Ascending aorta (tissue), 2 donors: ENCODE data around the gene RSU1. TPM values are rescaled to one million over a fixed set of nuclear protein-coding genes. Genes with fewer than 3 reads are reported as not detected.

Experiments
- DNase-seq, 2 donors: peaks; one replicate each; pipeline ENCODE4 v3.0.0-alpha.2; 2019; ENCODE audit warnings: low spot score in 2 of 2
- H3K27ac ChIP-seq, 2 donors: fragments of 200-600 bp; sonication (generic); one replicate each; pipeline ENCODE4 v1.5.1; 2016 to 2017; ENCODE audit warnings: mild to moderate bottlenecking in 1 of 2
- H3K27me3 ChIP-seq: fragments of 200-600 bp; sonication (generic); one replicate; pipeline ENCODE4 v1.5.1; 2017
- H3K36me3 ChIP-seq, 2 donors: fragments of 200-600 bp; sonication (generic); one replicate each; pipeline ENCODE4 v1.5.1; 2016
- H3K4me1 ChIP-seq, 2 donors: fragments of 200-600 bp; sonication (generic); one replicate each; pipeline ENCODE4 v1.5.1; 2016 to 2017; ENCODE audit warnings: mild to moderate bottlenecking in 1 of 2
- H3K4me3 ChIP-seq, 2 donors: fragments of 200-600 bp; sonication (generic); one replicate each; pipeline ENCODE4 v1.5.1; 2016 to 2017; ENCODE audit warnings: mild to moderate bottlenecking in 1 of 2
- H3K9me3 ChIP-seq, 2 donors: fragments of 200-600 bp; sonication (generic); one replicate each; pipeline ENCODE4 v1.5.1; 2016
- intact Hi-C: fragments of 100-400 bp; cut with DNase I; formaldehyde crosslinking; loops from one replicate; pipeline ENCODE4 v1.15.1; 2023
- total RNA-seq: library from RNA; depleted of rRNA; stranded (reverse); fragments of >200 nt; gene quantifications from one replicate; pipeline ENCODE4 v1.1.0, GENCODE V29; 2016
- TF ChIP-seq, protein P1 (sequence below), 3 experiments: fragments of 200-600 bp in 2 of 3; fragments of 450-650 bp in 1 of 3; sonication (generic) in 2 of 3; IDR thresholded peaks; one replicate each; pipeline ENCODE4 v1.5.1; 2016 to 2019; ENCODE audit warnings: antibody characterized with exemption in 3 of 3, mild to moderate bottlenecking in 1 of 3, moderate library complexity in 1 of 3

The RSU1 gene
- total RNA-seq, 1 donor from 2014 or later: 82.2 TPM

DNA sequence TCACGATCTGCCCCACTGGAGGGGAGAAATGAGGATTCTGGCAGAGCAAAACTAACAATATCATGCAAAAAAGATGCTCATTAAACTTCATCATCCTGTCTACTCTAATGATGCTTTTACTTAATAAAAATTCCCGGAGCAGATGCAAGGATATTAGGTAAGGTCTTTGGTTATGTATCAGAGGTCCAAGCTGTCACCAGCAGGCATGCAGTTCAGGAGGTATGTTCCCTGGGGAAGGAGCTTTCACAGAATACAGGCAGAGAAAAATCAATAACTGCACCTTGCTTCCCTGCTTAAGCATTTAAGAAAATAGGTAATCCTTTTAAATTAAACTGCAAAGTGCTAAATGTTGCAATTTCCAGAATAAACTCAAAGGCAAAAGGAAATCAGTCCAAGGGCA lies 213.9 kb downstream of the RSU1 start:
- Histone ChIP-seq H3K36me3 (no peaks in the 10 kb centered on the region), H3K4me1 (peaks cover 0 to 11% of the 10 kb centered on the region in 2 donors), H3K27me3 (no peaks in the 10 kb centered on the region), H3K9me3 (no peaks in the 10 kb centered on the region), H3K27ac (no peak overlapping the region), H3K4me3 (no peak overlapping the region)
- DNase-seq: no peak
- intact Hi-C loops: no loop called here
- TF ChIP-seq, protein P1, sequence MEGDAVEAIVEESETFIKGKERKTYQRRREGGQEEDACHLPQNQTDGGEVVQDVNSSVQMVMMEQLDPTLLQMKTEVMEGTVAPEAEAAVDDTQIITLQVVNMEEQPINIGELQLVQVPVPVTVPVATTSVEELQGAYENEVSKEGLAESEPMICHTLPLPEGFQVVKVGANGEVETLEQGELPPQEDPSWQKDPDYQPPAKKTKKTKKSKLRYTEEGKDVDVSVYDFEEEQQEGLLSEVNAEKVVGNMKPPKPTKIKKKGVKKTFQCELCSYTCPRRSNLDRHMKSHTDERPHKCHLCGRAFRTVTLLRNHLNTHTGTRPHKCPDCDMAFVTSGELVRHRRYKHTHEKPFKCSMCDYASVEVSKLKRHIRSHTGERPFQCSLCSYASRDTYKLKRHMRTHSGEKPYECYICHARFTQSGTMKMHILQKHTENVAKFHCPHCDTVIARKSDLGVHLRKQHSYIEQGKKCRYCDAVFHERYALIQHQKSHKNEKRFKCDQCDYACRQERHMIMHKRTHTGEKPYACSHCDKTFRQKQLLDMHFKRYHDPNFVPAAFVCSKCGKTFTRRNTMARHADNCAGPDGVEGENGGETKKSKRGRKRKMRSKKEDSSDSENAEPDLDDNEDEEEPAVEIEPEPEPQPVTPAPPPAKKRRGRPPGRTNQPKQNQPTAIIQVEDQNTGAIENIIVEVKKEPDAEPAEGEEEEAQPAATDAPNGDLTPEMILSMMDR (IDR thresholded peaks at IDR 0.05): no peak

DNA sequence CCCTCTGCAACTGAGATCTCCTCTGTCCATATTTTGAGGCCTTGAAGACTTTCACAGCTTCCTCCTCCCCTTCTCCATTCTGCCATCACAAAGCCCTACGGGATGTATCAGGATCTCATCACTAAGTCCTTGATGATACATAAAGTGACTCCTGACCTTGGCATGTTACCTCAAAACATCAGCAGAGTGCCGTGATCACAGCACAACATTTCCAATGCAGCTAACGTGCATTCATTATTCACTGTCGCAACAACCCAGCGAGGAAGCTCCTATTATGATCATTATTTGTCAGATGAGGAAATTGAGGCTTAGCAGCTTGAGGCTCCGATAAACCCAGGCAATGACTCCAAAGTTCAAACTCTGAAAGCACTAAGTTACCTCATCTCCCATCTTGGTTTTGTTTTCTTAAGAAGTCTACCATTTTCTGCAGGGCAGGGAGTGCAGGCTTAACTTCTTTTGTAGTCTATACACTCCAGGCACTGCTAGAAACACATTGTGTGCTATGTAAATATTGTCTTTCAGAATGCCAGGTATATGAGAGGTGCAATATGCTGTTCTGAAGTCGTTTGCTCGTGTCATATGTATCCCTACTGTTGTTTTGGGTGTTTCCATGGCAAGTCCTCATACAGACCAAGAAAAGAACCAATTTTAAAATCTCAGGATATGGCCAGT lies 215.0 kb downstream of the RSU1 start:
- Histone ChIP-seq H3K4me1 (peaks cover 0 to 11% of the 10 kb centered on the region in 2 donors), H3K27ac (peak overlapping the region in 1 of 2 donors; percentile 12), H3K9me3 (no peaks in the 10 kb centered on the region), H3K27me3 (no peaks in the 10 kb centered on the region), H3K36me3 (peaks cover 0 to 2% of the 10 kb centered on the region in 2 donors), H3K4me3 (no peak overlapping the region)
- intact Hi-C loops: no loop called here
- DNase-seq: no peak
- TF ChIP-seq, protein P1 (IDR thresholded peaks at IDR 0.05): no peak

DNA sequence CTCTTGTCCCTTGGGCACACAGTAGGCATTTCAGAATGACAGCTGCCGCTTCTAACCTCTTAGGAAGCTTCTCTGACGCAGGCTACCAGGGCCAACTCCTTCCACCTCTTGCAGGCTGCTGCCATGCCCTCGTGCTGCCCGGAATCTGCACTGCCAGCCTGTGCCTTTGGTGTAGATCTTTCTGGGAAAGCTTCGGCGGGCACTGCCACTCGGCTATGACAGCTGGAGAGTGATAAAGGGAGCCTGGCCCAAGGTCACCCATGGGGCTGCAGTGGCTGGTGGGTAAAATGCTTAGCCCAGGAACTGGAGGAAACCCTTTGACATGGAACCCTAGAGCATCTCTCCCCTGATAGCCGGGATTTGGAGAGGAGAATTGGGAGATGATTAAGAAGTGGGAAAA lies 217.6 kb downstream of the RSU1 start:
- intact Hi-C loops: no loop called here
- H3K27me3 ChIP-seq: no peaks in the 10 kb centered on the region
- peaks cover 0 to 11% of the 10 kb centered on the region in 2 donors for H3K4me1 ChIP-seq
- no peak overlapping the region for H3K4me3 ChIP-seq
- no peak for DNase-seq
- peaks cover 0 to 6% of the 10 kb centered on the region in 2 donors for H3K36me3 ChIP-seq
- TF ChIP-seq, protein P1 (IDR thresholded peaks at IDR 0.05): no peak
- no peak overlapping the region for H3K27ac ChIP-seq
- H3K9me3 ChIP-seq: no peaks in the 10 kb centered on the region

DNA sequence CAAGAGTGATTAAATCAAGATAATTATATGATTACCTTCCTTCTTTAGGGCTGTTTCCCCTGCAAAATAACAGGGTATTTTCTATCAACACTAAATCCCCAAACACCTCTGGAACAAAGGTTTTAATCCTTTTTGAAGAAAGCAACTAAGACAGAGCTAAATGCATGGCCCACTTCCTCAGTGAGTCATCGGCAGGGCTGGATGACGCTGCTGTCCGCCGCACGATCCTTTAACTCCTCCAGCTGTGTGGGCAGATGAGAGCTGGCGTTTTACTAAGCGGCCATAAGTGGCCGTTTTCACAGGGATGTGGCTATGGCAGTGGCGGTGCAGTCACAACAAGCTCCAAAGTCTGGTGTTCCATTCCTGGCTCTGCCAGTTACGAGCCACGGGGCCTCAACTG lies 219.6 kb downstream of the RSU1 start:
- intact Hi-C loops: no loop called here
- Histone ChIP-seq H3K4me1 (peaks cover 0 to 15% of the 10 kb centered on the region in 2 donors), H3K27ac (no peak overlapping the region), H3K36me3 (peaks cover 0 to 6% of the 10 kb centered on the region in 2 donors), H3K9me3 (no peaks in the 10 kb centered on the region), H3K4me3 (no peak overlapping the region), H3K27me3 (no peaks in the 10 kb centered on the region)
- TF ChIP-seq, protein P1 (IDR thresholded peaks at IDR 0.05): no peak
- no peak for DNase-seq

DNA sequence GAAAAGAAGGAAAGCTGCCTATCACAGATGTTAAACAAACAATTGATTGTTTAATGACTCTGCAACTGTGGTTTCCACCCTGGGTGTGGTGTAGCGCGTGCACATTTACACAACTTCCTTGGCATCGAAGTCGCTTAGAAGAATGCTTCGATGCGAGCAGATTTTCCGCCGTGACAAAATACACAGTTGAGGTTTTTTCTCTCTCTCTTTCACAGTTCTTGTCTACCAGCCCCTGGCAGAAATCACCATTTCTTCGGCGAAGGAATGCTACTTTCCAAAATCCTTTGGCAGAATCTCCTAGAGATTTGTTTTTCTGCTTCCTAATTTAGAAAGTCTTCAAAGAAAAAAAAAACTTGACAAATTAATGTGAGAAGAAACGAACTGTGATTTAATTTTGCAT lies 224.8 kb downstream of the RSU1 start:
- TF ChIP-seq, protein P1 (IDR thresholded peaks at IDR 0.05): no peak
- no peak for DNase-seq
- Histone ChIP-seq H3K27ac (peak overlapping the region; percentile 7 to 62), H3K9me3 (no peaks in the 10 kb centered on the region), H3K27me3 (no peaks in the 10 kb centered on the region), H3K4me3 (no peak overlapping the region), H3K4me1 (peaks cover 0 to 13% of the 10 kb centered on the region in 2 donors), H3K36me3 (peaks cover 0 to 6% of the 10 kb centered on the region in 2 donors)
- intact Hi-C loops: no loop called here
